Measurements from ENCODE around the gene SNCAIP. TPM values are rescaled to one million over a fixed set of nuclear protein-coding genes. Genes with fewer than 3 reads are reported as not detected.

SNCAIP gene
- total RNA-seq, 4 donors from 2014 or later, result 11.5 to 36.3 (median 15.2) TPM

DNA sequence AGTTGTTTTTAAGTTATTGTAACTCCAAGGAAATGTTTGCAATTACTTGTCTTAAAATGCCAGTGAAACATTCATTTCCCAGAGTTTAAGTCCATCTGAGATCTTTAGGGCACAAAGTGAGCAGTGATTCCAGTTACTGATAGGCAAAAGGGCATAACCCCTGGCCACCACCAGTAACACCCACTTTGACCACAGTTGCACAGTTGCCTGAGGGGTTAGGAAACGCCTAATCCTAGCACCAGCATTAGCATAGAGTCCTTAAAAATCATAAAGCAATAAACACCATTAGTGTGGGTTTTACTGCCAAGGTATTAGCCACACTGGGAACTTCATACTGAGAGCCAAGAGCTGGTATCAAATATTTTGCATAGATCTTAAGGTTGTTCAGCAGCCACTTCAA lies 143.9 kb downstream of the SNCAIP start:
- DNase-seq (ENCODE audit: low spot score) (no peak), ATAC-seq (ENCODE audit: low FRiP score) (no peak)
- TF ChIP-seq, protein P1, sequence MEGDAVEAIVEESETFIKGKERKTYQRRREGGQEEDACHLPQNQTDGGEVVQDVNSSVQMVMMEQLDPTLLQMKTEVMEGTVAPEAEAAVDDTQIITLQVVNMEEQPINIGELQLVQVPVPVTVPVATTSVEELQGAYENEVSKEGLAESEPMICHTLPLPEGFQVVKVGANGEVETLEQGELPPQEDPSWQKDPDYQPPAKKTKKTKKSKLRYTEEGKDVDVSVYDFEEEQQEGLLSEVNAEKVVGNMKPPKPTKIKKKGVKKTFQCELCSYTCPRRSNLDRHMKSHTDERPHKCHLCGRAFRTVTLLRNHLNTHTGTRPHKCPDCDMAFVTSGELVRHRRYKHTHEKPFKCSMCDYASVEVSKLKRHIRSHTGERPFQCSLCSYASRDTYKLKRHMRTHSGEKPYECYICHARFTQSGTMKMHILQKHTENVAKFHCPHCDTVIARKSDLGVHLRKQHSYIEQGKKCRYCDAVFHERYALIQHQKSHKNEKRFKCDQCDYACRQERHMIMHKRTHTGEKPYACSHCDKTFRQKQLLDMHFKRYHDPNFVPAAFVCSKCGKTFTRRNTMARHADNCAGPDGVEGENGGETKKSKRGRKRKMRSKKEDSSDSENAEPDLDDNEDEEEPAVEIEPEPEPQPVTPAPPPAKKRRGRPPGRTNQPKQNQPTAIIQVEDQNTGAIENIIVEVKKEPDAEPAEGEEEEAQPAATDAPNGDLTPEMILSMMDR (IDR thresholded peaks at IDR 0.05), result no peak

DNA sequence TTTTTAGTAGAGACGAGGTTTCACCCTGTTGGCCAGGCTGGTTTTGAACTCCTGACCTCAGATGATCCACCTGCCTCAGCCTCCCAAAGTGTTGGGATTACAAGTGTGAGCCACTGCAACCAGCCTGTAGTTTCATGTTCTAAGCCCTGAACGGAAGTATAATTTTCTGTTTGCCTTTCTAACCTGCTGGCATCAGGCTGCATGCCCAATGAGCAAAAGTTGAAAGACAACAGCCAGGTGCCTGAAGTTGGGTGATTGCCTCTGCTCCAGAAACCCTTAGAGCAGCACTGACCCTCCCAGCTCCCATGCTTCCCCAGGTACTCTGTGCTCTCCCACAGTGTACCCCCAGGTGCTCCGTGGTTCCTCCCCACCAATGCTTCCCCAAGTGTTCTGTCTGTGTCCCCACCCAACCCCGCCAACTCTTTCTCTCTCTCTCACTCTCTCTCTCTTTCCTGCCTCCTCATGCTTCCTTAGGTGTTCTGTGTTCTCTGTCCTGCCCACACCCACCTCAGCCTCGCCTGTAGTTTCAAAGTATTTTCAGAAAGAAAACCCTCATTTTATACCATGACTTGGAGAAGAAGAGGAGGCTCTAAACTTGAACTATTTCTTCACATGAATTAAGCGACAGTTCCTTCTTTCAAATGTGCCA lies 145.3 kb downstream of the SNCAIP start:
- TF ChIP-seq, protein P1 (IDR thresholded peaks at IDR 0.05), result no peak
- no peak for ATAC-seq (ENCODE audit: low FRiP score)
- DNase-seq (ENCODE audit: low spot score), result no peak

DNA sequence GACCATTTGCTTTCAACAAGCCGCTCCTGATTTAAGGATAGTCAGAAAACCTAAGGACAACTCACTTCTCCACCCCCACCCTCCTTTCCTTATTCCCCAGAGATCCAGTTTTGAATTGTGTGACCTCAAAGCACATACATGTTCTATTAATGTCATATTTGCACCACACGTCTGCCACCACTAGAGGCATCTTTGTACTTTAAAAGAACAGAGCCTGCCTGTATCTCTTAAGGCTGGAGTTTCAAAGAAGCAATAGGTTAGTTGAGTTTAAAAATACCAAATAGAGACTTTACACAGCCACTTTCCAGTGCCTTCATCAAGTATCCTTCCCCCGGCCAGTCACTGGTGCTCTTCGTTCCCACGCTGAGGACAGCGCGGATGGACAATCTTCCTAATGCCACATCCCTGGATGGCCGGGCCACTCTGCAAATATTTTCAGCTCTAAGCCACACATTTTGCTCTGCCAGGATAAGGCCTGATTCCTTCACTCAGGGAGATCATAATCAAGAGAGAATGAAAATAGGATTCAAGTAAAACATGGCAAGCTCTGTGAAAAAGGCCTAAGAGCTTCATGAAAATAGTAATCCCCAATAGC lies 146.3 kb downstream of the SNCAIP start:
- DNase-seq (ENCODE audit: low spot score) (no peak), ATAC-seq (ENCODE audit: low FRiP score) (no peak)

DNA sequence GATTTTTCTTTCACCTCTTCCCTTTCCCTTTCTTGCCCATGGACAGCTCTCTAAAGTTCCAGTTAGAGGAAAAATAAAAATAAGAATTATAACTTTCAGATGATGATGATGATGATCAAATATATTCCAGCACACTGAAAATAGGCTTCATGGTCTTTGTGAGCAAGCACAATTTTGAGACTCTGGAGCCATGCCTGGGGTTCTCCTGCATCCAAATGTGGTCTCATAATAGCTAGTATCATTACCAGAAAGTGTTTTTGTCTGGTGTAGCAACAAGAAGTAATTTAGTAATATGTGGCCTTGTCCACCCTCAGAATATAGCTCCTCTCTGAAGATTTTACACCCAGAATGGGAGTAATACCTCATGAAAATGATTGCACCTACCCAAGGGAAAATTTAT lies 150.4 kb downstream of the SNCAIP start:
- TF ChIP-seq, protein P1 (IDR thresholded peaks at IDR 0.05), result no peak
- ATAC-seq (ENCODE audit: low FRiP score) (no peak), DNase-seq (ENCODE audit: low spot score) (no peak)

More for the DNA sequence above, 146.3 kb downstream of the SNCAIP start:
- TF ChIP-seq, protein P1 (IDR thresholded peaks at IDR 0.05), result no peak

DNA sequence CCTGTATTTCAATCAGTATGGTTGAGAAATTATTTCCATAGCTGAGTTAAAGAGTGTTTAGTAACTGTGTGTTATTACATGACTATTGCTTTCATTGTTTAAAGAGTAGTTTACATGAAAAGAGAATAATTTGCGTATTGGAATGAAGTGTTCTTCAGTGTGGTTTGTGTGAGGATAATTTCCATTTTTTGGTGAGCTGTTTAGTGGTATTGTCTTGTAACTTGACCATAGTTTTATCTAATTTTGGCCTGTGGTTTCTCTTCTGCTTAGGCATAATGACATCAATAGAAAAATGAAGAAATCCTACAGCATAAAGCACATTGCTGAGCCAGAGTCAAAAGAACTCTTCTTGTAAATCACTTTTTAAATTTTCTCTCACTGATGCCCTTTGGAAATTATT lies 151.2 kb downstream of the SNCAIP start:
- DNase-seq (ENCODE audit: low spot score) (no peak), ATAC-seq (ENCODE audit: low FRiP score) (no peak)
- TF ChIP-seq, protein P1 (IDR thresholded peaks at IDR 0.05), result no peak

DNA sequence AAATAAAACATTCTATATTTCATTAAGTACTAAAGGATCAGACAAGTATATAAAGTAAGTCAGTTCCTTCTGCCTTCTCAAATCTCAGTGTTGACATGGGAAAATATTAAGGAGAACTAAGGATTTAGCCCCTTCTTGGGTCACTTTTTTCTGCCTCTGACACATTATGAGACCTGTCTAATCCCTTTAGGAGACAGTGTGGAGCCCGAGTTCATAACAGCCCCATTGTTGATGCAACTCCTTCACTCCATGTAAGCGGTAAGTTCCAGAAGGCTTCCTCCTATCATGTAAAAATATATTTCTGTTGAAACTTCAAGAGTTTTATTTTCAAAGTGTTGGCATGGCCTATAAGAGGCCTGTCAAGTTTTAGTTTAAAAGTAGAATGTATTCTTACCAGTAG lies 152.2 kb downstream of the SNCAIP start:
- no peak for DNase-seq (ENCODE audit: low spot score)
- ATAC-seq (ENCODE audit: low FRiP score), result no peak
- TF ChIP-seq, protein P1 (IDR thresholded peaks at IDR 0.05), result no peak

DNA sequence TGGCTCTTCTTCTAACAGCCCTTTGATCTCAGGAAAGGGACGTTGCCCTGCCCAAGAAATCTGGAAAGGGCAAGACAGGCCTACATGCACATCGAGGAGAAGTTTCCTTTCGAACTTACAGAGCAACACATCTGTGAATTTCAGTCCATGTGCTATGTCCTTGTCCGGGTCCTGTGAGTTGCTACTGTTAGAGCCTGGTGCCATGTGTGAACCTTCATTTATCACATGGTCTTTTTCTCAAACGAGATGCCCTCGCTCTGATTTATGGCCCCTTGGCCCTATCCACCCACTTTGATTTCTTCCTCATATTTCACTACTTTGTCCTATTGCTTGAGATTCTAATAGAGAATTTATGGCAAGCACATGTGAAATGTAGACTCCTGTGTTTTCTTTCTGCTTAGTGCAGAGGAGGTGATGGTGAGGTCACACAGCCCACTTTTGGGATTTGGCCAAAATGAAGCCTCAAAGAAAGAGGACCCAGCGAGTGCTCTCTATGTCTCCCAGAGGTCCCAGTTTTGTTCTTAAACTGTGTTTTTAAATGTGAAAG lies 153.1 kb downstream of the SNCAIP start:
- no peak for ATAC-seq (ENCODE audit: low FRiP score)
- TF ChIP-seq, protein P1 (IDR thresholded peaks at IDR 0.05), result no peak
- DNase-seq (ENCODE audit: low spot score), result no peak

Data from omental fat pad (tissue), 4 donors.